Loucy (cell line): ENCODE measurements around the gene KIF2A.

Experiments used
- H2AFZ ChIP-seq: fragments of 200-600 bp; sonication (generic); 2 replicates; pipeline ENCODE4 v1.6.0; 2016; ENCODE audit warnings: antibody characterized with exemption, mild to moderate bottlenecking, low read length, moderate library complexity
- H3F3A ChIP-seq: fragments of 200-600 bp; 2 replicates; pipeline ENCODE4 v1.6.0; 2016; ENCODE audit warnings: antibody characterized with exemption, low read depth, mild to moderate bottlenecking
- H3K27me3 ChIP-seq: fragments of 200-600 bp; sonication (generic); 2 replicates; pipeline ENCODE4 v1.6.1; 2014; ENCODE audit warnings: low read length, mild to moderate bottlenecking; ENCODE audit not compliant: insufficient read depth, poor library complexity, severe bottlenecking
- H3K36me3 ChIP-seq: fragments of 200-600 bp; sonication (generic); 2 replicates; pipeline ENCODE4 v1.6.1; 2016; ENCODE audit warnings: low read length; ENCODE audit not compliant: insufficient read depth
- H3K4me1 ChIP-seq: fragments of 200-600 bp; sonication (generic); 2 replicates; pipeline ENCODE4 v1.5.1; 2014; ENCODE audit warnings: low read length, mild to moderate bottlenecking; ENCODE audit not compliant: insufficient read depth, poor library complexity, severe bottlenecking
- H3K4me2 ChIP-seq: fragments of 200-600 bp; sonication (generic); 2 replicates; pipeline ENCODE4 v1.6.0; 2014; ENCODE audit warnings: antibody characterized with exemption, low read length, low read depth, mild to moderate bottlenecking; ENCODE audit not compliant: poor library complexity, severe bottlenecking
- H3K4me3 ChIP-seq: fragments of 200-600 bp; sonication (generic); 2 replicates; pipeline ENCODE4 v1.5.1; 2014; ENCODE audit warnings: low read length, mild to moderate bottlenecking, mixed read lengths; ENCODE audit not compliant: poor library complexity, severe bottlenecking
- H3K79me2 ChIP-seq: fragments of 200-600 bp; sonication (generic); 2 replicates; pipeline ENCODE4 v1.6.1; 2014; ENCODE audit warnings: low read length; ENCODE audit not compliant: insufficient read depth
- H3K9ac ChIP-seq: fragments of 200-600 bp; sonication (generic); 2 replicates; pipeline ENCODE4 v1.6.0; 2014; ENCODE audit warnings: mild to moderate bottlenecking, low read depth, low read length, moderate library complexity; ENCODE audit not compliant: poor library complexity, severe bottlenecking
- H3K9me2 ChIP-seq: fragments of 200-600 bp; sonication (generic); replicated peaks from 2 replicates; pipeline ENCODE4 v1.6.1; 2016; ENCODE audit warnings: low read depth, low read length, mixed read lengths
- H3K9me3 ChIP-seq: fragments of 200-600 bp; sonication (generic); 2 replicates; pipeline ENCODE4 v1.6.1; 2014; ENCODE audit warnings: mild to moderate bottlenecking, antibody characterized with exemption, low read length, low read depth; ENCODE audit not compliant: insufficient read depth
- H4K20me1 ChIP-seq: fragments of 200-600 bp; sonication (generic); 2 replicates; pipeline ENCODE4 v1.6.0; 2014; ENCODE audit warnings: antibody characterized with exemption, low read length, mild to moderate bottlenecking; ENCODE audit not compliant: insufficient read depth, poor library complexity, severe bottlenecking
- CTCF ChIP-seq: fragments of 200-600 bp; sonication (generic); conservative IDR thresholded peaks from 2 replicates; pipeline ENCODE4 v1.5.1; 2014; ENCODE audit warnings: mild to moderate bottlenecking, antibody characterized with exemption, low read length
- EZH2phosphoT487 ChIP-seq: fragments of 200-600 bp; IDR thresholded peaks from 2 replicates; pipeline ENCODE4 v1.6.1; 2018; ENCODE audit warnings: antibody characterized with exemption, mild to moderate bottlenecking, moderate library complexity, borderline replicate concordance

KIF2A gene

GRCh38 chr5:62265648-62266112 is 40.3 kb upstream of the KIF2A start:
- no peaks in the 10 kb centered on the region for H3K9me3 ChIP-seq
- H2AFZ ChIP-seq, result no peak overlapping the region
- no peaks in the 10 kb centered on the region for H3K27me3 ChIP-seq
- TF ChIP-seq EZH2phosphoT487, result no peak
- TF ChIP-seq CTCF, result no peak
- H3K36me3 ChIP-seq, result no peaks in the 10 kb centered on the region
- H3F3A ChIP-seq, result no peaks in the 10 kb centered on the region
- peaks cover 15% of the 10 kb centered on the region for H3K4me1 ChIP-seq
- H3K4me2 ChIP-seq, result no peak overlapping the region
- H3K9me2 ChIP-seq, result no peaks in the 10 kb centered on the region
- H3K4me3 ChIP-seq, result no peak overlapping the region
- no peak overlapping the region for H3K9ac ChIP-seq
- no peaks in the 10 kb centered on the region for H3K79me2 ChIP-seq
- no peaks in the 10 kb centered on the region for H4K20me1 ChIP-seq

- no peaks in the 10 kb centered on the region for H3F3A ChIP-seq
- no peak overlapping the region for H2AFZ ChIP-seq
- H4K20me1 ChIP-seq, result no peaks in the 10 kb centered on the region
- H3K4me1 ChIP-seq, result peaks cover 8% of the 10 kb centered on the region
- no peaks in the 10 kb centered on the region for H3K27me3 ChIP-seq
- H3K9me2 ChIP-seq, result no peaks in the 10 kb centered on the region
- no peak overlapping the region for H3K4me3 ChIP-seq
- H3K36me3 ChIP-seq, result no peaks in the 10 kb centered on the region
- no peaks in the 10 kb centered on the region for H3K9me3 ChIP-seq
- no peaks in the 10 kb centered on the region for H3K79me2 ChIP-seq
- TF ChIP-seq CTCF (no peak), EZH2phosphoT487 (no peak)
- H3K4me2 ChIP-seq, result no peak overlapping the region
- no peak overlapping the region for H3K9ac ChIP-seq
Observed at GRCh38 chr5:62266573-62266972, 39.4 kb upstream of the KIF2A start.

GRCh38 chr5:62268234-62268633 is 37.8 kb upstream of the KIF2A start:
- H4K20me1 ChIP-seq, result no peaks in the 10 kb centered on the region
- no peaks in the 10 kb centered on the region for H3F3A ChIP-seq
- peaks cover 6% of the 10 kb centered on the region for H3K4me1 ChIP-seq
- H3K36me3 ChIP-seq, result no peaks in the 10 kb centered on the region
- no peaks in the 10 kb centered on the region for H3K27me3 ChIP-seq
- H3K9me2 ChIP-seq, result no peaks in the 10 kb centered on the region
- H3K79me2 ChIP-seq, result no peaks in the 10 kb centered on the region
- H3K4me2 ChIP-seq, result no peak overlapping the region
- no peak overlapping the region for H2AFZ ChIP-seq
- H3K9ac ChIP-seq, result no peak overlapping the region
- H3K9me3 ChIP-seq, result no peaks in the 10 kb centered on the region
- TF ChIP-seq EZH2phosphoT487 (no peak), CTCF (no peak)
- H3K4me3 ChIP-seq, result no peak overlapping the region
